Stimulated activated CD4-positive, alpha-beta T cell treated with anti-CD3 and anti-CD28 coated beads, Interleukin-2, amount 100 ng/mL, for 48 hours (primary cell): ENCODE measurements around the gene GPR25.

ENCODE experiments used
- DNase-seq, 2 donors: peaks; one replicate each; pipeline ENCODE4 v3.0.0-alpha.2; 2020

Gene GPR25

DNA sequence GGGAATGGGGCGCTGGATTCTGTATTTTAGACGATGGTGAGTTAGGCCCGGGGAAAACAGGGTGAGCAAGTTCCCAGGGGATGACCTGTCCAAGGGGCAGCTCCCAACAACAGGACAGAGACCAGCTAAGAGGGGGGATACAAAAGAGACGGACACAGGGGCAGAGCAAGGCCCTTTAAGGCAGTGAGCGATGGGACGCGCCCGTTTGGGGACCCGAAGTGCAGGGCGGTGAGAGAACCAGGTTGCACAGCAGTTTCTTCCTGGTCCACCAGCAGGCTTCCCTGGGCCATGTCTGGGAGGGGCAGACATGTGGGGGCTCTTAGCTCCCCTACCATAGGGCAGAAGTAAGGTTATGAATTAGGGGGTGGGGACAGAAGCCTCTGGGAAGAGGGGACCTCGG, 43.9 kb downstream of the GPR25 start:
- DNase-seq = no peak

DNA sequence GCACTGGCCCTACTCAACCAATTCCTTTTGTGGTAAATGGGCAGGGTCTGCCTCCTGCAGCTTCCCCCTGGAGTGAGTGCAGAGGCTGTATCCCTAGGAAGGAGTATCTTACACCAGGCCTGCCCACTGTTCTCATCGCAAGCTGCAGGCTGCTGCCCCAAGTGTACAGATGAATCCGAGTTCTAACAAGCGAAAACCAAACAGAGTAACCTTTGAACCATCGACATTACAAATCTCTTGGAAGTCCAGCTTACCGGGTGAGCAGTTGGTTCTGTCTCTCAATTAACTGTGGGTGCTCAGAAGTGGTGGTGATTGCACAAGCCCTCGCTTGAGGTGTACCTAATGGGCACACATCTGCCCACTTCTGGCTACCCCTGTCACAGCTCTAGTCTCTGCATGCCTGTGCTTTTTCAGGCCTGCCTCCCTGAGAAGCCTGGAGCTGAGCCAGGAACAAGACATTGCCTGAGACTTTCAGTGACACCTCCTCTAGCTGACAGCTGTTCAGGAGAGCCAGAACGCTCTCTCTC, 44.6 kb downstream of the GPR25 start:
- no peak for DNase-seq

DNA sequence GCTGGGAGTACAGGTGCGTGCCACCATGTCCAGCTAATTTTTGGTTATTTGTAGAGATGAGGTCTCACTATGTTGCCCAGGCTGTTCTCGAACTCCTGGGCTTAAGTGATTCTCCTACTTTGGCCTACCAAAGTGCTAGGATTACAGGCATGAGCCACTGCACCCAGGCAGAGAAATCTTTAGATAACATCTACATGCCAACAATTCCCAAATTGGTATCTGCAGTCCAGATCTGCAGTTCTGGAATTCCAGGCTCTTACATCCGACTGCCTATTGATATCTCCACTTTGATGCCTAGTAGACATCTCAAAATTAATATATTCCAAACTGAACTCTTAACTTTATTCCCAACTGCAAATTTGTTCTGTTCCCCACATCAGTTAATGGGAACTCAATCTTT, 45.2 kb downstream of the GPR25 start:
- no peak for DNase-seq

DNA sequence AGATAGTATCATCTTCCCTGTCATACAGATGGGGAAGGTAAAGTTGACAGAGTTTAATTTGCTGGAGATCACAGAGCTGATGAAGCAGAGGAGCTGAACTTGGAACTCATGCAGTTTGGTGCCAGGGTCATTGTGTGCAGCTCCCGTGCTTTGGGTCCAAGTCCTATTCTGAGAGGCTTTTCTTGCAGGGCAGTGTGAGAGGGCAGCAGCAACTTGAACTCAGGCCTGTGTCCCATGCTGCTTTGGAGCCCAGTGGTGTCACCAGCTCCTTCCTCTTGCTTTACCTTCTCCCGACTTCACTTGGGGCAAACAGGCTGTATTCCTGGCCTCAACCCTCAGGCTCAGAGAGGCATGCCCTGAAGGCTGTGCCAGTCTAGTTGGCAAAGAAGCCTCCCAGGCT, 46.6 kb downstream of the GPR25 start:
- no peak for DNase-seq

DNA sequence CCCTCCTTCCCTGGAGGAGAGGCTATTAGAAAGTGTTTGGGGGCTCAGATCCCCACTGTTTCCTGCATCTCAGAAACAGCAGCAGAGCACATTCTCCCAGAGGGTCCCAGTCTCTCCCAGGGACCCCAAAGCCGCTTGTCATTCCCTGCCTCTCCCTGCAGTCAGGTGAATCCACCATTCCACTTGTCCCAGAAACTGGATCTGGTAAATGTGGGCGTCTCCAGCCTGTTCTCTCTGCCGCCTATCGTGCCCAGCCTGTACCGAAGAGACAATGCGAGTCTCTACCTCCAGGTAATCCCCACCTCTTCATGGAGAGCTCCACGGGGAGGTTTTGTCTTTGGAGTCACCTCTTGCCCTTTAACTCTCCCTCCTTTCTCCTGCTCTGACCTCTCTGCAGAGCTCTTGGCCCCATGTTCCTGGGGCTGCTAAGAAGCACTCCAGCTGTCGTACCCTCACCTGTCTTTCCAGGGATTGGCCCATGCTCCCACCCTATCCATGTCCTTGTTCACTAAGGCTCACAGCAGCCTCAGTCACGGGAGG, 48.9 kb downstream of the GPR25 start:
- DNase-seq = no peak

DNA sequence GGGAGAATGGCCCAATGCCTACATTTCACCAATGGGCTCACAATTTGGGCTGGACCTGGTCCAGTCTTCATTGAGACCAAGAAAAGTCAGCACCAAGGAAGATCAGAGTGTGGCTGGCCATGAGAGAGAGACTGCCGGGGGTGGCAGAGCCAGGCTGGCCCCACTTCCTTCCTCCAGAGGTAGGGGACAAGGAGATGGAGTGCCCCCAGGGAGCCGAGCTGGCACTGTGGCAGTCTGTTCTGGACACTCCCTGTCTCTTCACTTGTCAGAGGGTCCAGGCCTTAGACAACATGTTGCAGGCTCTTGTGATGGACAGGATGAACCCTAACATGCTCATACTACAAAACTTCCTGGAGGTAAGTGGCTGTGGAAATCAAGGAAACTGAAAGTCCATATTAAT, 49.6 kb downstream of the GPR25 start:
- DNase-seq = no peak

DNA sequence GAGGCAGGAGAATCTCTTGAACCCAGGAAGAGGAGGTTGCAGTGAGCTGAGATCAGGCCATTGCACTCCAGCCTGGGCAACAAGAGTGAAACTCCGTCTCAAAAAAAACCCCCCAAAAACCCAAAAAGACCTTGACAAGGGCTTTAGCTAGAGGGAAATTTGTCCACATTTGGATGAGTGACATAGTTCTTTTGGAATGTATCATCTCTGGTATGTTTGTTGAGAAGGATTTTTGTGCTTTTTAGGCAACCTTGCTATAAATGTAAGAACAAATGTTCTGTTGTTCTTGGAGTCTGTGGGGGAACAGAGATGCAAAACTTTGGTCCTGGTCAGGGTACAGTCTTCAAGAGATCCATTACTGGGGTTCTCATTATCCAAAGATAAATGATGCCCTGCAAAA, 50.8 kb downstream of the GPR25 start:
- DNase-seq = no peak
